ENCODE data around the gene FOXN3. TPM values are rescaled to one million over a fixed set of nuclear protein-coding genes. Genes with fewer than 3 reads are reported as not detected.

FOXN3 gene
- total RNA-seq, 2 donors from 2014 or later = 53.9 to 141 TPM

DNA sequence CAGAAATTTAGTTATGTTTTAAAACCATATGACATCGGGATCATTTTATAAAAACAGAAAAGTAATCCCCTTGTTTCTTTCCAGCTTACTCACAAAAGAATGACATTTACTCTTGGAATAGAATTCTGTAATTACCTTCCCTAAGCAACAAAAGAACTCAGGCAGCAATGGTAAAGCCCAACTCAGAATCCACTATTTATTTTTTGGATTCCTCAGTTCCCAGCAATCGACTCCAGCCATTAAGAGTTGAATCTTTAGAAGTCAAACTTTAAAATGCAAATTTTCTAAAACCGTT lies 65.9 kb downstream of the FOXN3 start:
- TF ChIP-seq, protein P1, sequence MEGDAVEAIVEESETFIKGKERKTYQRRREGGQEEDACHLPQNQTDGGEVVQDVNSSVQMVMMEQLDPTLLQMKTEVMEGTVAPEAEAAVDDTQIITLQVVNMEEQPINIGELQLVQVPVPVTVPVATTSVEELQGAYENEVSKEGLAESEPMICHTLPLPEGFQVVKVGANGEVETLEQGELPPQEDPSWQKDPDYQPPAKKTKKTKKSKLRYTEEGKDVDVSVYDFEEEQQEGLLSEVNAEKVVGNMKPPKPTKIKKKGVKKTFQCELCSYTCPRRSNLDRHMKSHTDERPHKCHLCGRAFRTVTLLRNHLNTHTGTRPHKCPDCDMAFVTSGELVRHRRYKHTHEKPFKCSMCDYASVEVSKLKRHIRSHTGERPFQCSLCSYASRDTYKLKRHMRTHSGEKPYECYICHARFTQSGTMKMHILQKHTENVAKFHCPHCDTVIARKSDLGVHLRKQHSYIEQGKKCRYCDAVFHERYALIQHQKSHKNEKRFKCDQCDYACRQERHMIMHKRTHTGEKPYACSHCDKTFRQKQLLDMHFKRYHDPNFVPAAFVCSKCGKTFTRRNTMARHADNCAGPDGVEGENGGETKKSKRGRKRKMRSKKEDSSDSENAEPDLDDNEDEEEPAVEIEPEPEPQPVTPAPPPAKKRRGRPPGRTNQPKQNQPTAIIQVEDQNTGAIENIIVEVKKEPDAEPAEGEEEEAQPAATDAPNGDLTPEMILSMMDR (IDR thresholded peaks at IDR 0.05) = no peak
- TF ChIP-seq POLR2A (IDR thresholded peaks at IDR 0.05) = no peak
- TF ChIP-seq POLR2AphosphoS5 (IDR thresholded peaks at IDR 0.05) = no peak
- WGBS = 6% methylated on average over 3 of the region's 3 CpGs
- H3K27me3 ChIP-seq (replicated peaks; ENCODE audit: insufficient read depth) = no peaks in the 10 kb centered on the region
- H3K4me3 ChIP-seq = no peak overlapping the region
- DNase-seq (ENCODE audit: low spot score) = no peak
- peak overlapping the region; percentile 43 to 58 for H3K27ac ChIP-seq
- no peaks in the 10 kb centered on the region for H3K4me1 ChIP-seq (replicated peaks)
- peaks cover 0 to 4% of the 10 kb centered on the region in 2 donors for H3K36me3 ChIP-seq
- intact Hi-C loops (cut with DNase I) = no loop called here
- H3K9me3 ChIP-seq = no peaks in the 10 kb centered on the region

DNA sequence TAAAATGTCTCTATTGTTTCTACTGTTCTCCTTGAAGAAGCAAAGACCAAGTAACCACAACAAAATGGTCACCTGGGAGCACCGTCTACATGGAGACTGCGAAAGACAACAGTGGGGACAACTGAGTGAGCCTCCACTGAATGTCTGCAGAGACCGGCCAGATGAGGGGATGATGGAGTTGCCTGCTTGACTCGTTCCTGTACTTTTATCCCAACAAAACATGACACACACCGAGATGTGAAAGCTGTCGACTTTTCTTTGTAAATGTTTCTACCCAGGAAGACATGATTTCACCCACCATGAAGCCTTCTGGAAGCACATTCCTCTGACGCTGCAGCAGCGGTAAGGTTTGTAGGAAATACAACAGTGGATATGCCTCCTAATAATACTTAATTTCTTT lies 66.9 kb downstream of the FOXN3 start:
- Histone ChIP-seq H3K27me3 (replicated peaks; ENCODE audit: insufficient read depth) (no peaks in the 10 kb centered on the region), H3K4me3 (no peak overlapping the region), H3K36me3 (peaks cover 0 to 4% of the 10 kb centered on the region in 2 donors), H3K4me1 (replicated peaks) (no peaks in the 10 kb centered on the region), H3K9me3 (no peaks in the 10 kb centered on the region), H3K27ac (no peak overlapping the region)
- TF ChIP-seq POLR2AphosphoS5 (IDR thresholded peaks at IDR 0.05) (no peak), POLR2A (IDR thresholded peaks at IDR 0.05) (no peak)
- TF ChIP-seq, protein P1 (IDR thresholded peaks at IDR 0.05) = no peak
- 96% methylated on average over 8 of the region's 8 CpGs for WGBS
- no peak for DNase-seq (ENCODE audit: low spot score)
- intact Hi-C loops (cut with DNase I) = no loop called here

DNA sequence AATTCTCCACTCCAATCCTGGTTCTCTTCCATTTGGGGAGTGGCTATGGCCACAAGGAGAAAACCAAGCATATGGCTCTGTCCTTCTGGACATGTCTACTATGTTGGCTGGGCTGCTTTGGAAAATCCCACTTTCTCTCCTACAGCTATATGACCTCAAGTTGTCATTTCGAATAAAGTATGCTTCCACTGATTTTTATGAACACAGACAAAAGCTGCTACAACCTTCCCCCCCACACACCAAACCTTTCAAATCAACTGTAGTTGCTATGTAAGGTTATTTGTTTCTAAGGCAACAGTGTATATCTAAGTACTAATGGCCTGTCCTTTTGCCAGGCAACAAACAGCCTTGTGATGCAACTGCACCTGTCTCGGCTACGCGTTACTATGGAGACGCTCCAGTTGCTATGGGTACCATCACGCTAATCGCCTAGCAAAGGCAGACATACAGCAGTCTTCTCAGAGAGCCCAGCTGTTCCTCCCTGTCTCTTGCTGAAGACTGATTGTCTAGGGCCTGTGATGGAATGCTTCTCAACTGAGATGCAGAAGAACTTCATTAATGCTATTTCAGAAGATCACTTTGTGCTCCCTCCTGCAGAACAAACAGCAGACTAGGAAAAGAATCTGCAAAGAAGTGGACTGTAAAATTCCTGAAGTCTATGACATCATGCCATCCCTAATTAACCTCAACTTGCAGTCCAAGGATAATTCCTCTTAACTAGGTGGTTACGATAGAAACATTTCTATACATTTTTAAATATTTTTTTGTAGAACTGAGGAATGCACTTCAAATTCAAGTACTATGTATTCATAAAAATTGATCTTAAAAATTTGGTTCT lies 67.6 kb downstream of the FOXN3 start:
- no peak overlapping the region for H3K4me3 ChIP-seq
- intact Hi-C loops (cut with DNase I) = no loop called here
- H3K27ac ChIP-seq = no peak overlapping the region
- H3K4me1 ChIP-seq (replicated peaks) = no peaks in the 10 kb centered on the region
- DNase-seq (ENCODE audit: low spot score) = no peak
- H3K9me3 ChIP-seq = no peaks in the 10 kb centered on the region
- no peaks in the 10 kb centered on the region for H3K27me3 ChIP-seq (replicated peaks; ENCODE audit: insufficient read depth)
- TF ChIP-seq POLR2AphosphoS5 (IDR thresholded peaks at IDR 0.05) (no peak), POLR2A (IDR thresholded peaks at IDR 0.05) (no peak)
- TF ChIP-seq, protein P1 (IDR thresholded peaks at IDR 0.05) = no peak
- WGBS = 85% methylated on average over 8 of the region's 8 CpGs
- H3K36me3 ChIP-seq = peaks cover 0 to 4% of the 10 kb centered on the region in 2 donors

DNA sequence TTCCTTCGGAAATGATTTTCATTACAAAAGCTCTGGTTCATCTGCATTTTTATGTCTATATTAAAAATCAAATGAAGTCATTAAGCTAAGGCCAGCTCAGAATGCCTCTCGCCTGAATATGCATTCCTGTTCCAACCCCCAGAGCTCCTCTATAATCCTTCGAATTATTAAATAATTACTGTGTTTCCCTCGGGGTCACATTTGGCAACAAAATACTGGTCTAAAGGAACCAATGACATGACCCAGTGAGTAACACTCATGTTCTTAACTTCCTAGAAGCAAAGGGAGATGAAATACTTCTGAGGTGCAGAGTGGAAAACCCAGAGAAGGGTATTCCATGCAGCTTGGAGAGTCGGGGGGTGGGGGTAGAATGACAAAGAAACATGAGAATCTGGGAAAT lies 68.3 kb downstream of the FOXN3 start:
- no peaks in the 10 kb centered on the region for H3K9me3 ChIP-seq
- 86% methylated on average over 5 of the region's 5 CpGs for WGBS
- TF ChIP-seq, protein P1 (IDR thresholded peaks at IDR 0.05) = no peak
- TF ChIP-seq POLR2AphosphoS5 (IDR thresholded peaks at IDR 0.05) = no peak
- no peak for TF ChIP-seq POLR2A (IDR thresholded peaks at IDR 0.05)
- H3K27ac ChIP-seq = no peak overlapping the region
- no peaks in the 10 kb centered on the region for H3K27me3 ChIP-seq (replicated peaks; ENCODE audit: insufficient read depth)
- no peak for DNase-seq (ENCODE audit: low spot score)
- no peak overlapping the region for H3K4me3 ChIP-seq
- intact Hi-C loops (cut with DNase I) = no loop called here
- H3K36me3 ChIP-seq = peaks cover 0 to 4% of the 10 kb centered on the region in 2 donors
- no peaks in the 10 kb centered on the region for H3K4me1 ChIP-seq (replicated peaks)

DNA sequence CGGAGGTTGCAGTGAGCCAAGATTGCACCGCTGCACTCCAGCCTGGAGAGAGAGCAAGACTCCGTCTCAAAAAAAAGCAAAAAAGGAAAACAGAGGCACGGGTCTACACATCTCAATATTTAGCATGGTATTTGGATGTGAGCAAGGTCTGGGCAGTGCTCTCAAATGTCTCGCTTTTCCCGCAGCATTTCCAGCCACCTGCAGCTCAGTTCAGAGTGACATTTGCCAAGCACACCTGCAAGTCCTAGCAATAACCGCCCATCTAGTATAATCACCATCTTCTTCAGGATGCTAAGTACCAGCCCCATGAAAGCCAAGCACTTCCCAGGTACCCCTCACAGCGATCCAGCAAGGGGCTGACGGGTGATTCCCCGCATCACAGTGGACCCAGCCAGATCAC lies 69.1 kb downstream of the FOXN3 start:
- no peak for DNase-seq (ENCODE audit: low spot score)
- TF ChIP-seq POLR2AphosphoS5 (IDR thresholded peaks at IDR 0.05) (no peak), POLR2A (IDR thresholded peaks at IDR 0.05) (no peak)
- TF ChIP-seq, protein P1 (IDR thresholded peaks at IDR 0.05) = no peak
- Histone ChIP-seq H3K27me3 (replicated peaks; ENCODE audit: insufficient read depth) (no peaks in the 10 kb centered on the region), H3K9me3 (no peaks in the 10 kb centered on the region), H3K27ac (no peak overlapping the region), H3K4me1 (replicated peaks) (no peaks in the 10 kb centered on the region), H3K36me3 (peaks cover 0 to 4% of the 10 kb centered on the region in 2 donors), H3K4me3 (no peak overlapping the region)
- intact Hi-C loops (cut with DNase I) = no loop called here
- 94% methylated on average over 10 of the region's 10 CpGs for WGBS
